ENCODE results near the gene BAZ1B. TPM values are rescaled to one million over a fixed set of nuclear protein-coding genes. Genes with fewer than 3 reads are reported as not detected.
"Not testable (repeated sequence)": the region's sequence is repeated elsewhere in the genome, so short reads cannot be mapped to it uniquely, and the experiment has no call there.

The BAZ1B gene
- total and polyA plus RNA-seq, 2 of the 4 experiments (the other 2 are of a cell fraction) = 20.2 to 45.0 TPM

GRCh38 chr7:73535918-73536317 lies 13.8 kb upstream of the BAZ1B start:
- CTCF ChIA-PET; H2AFZ ChIP-seq (replicated peaks; ENCODE audit: low read length, poor library complexity): not testable (repeated sequence)

More at GRCh38 chr7:73535918-73536317, 13.8 kb upstream of the BAZ1B start:
- H4K20me1 ChIP-seq (ENCODE audit: insufficient read depth, low read length); H3K18ac ChIP-seq (ENCODE audit: low read depth, low read length); H4K5ac ChIP-seq (ENCODE audit: low read depth, low read length); in situ Hi-C loops (cut with MboI; ENCODE audit: low sequenced_read_pairs); dilution Hi-C loops (cut with HindIII; ENCODE audit: low sequenced_read_pairs, unreplicated experiment); H3K27ac ChIP-seq (ENCODE audit: insufficient read depth, low read length); H4K91ac ChIP-seq (ENCODE audit: insufficient read depth, low read depth, low read length); POLR2A ChIA-PET (ENCODE audit: unreplicated experiment); H3K4me1 ChIP-seq (ENCODE audit: control insufficient read depth, insufficient read depth, low read length); intact Hi-C loops (cut with micrococcal nuclease); H2AK9ac ChIP-seq (replicated peaks; ENCODE audit: low read depth, low read length, poor library complexity); H3K23ac ChIP-seq (ENCODE audit: low read depth, low read length); H3K4me2 ChIP-seq (ENCODE audit: low read depth, low read length); H3K9ac ChIP-seq (ENCODE audit: low read depth, low read length); BruUV-seq (replicated peaks); H3K56ac ChIP-seq (ENCODE audit: extremely low read depth, insufficient read depth, low read length); DNase-seq; H4K8ac ChIP-seq (ENCODE audit: low read depth in 2 of 2, low read length in 2 of 2); H3K4ac ChIP-seq (ENCODE audit: low read depth, low read length); H3K9me1 ChIP-seq (ENCODE audit: insufficient read depth, low read length); H3K9me3 ChIP-seq (ENCODE audit: control insufficient read depth, insufficient read depth, low read length); H2BK20ac ChIP-seq (ENCODE audit: low read depth, low read length); H2AK5ac ChIP-seq (ENCODE audit: low read depth, low read length); H2BK15ac ChIP-seq (ENCODE audit: low read depth, low read length); H2BK5ac ChIP-seq (ENCODE audit: low read depth, low read length, poor library complexity, severe bottlenecking); H3K14ac ChIP-seq (replicated peaks; ENCODE audit: low read depth, low read length); ATAC-seq (ENCODE audit: low read depth); H3K4me3 ChIP-seq (ENCODE audit: insufficient read depth, low read depth, low read length); H2BK120ac ChIP-seq (ENCODE audit: low read depth, low read length); H3K27me3 ChIP-seq (ENCODE audit: control insufficient read depth, insufficient read depth, low read length): not testable (repeated sequence)
- 100% methylated on average over 4 of the region's 7 CpGs; no CpG with 5 or more reads in 1 of the 2 experiments for WGBS, 2 experiments (ENCODE audit: extremely low coverage in 2 of 2, insufficient read length in 1 of 2)
- H3K79me1 ChIP-seq (ENCODE audit: low read depth in 1 of 2, low read length in 2 of 2) = peaks cover 6 to 31% of the 10 kb centered on the region in 2 experiments
- H3K36me3 ChIP-seq (ENCODE audit: control insufficient read depth, insufficient read depth, low read length) = peaks cover 46% of the 10 kb centered on the region
